ENCODE results near the gene TLCD4. TPM values are rescaled to one million over a fixed set of nuclear protein-coding genes. Genes with fewer than 3 reads are reported as not detected.
"Not testable (repeated sequence)": the region's sequence is repeated elsewhere in the genome, so short reads cannot be mapped to it uniquely, and the experiment has no call there.

Gene TLCD4
- total RNA-seq, 1 experiment from 2014 or later = not detected

DNA sequence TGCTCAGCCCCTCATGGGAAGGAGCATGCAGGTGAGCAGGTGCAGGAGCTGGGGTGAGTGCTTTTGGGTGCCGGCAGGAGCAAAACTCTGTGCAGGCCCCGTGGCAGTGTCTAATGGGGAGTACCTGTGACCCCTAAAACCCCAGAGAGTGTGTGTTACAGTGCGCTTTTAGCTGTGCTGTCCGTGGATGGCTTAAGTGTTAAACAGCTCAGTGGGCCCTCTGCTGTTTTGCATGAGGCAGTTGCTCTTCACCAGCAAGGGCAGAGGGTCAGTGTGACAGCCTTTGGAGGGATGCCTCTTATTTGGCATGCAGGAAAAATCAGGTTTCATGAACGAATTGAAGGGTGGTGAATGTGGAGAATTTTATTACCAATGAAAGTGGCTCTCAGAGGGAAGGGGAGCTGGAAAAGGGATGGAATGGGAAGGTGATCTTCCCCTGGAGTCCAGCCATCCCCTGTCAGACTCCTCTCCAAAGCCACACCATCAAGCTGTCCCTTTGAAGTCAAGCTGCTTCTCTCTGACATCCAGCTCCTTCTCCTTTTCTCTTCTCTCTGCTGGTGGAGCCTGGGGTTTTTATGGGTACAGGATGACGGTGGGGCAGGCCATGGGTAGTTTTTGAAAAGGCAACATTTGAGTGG, 27.4 kb upstream of the TLCD4 start:
- H3K27ac ChIP-seq (ENCODE audit: low read length) = no peak overlapping the region
- no peaks in the 10 kb centered on the region for H3K27me3 ChIP-seq (ENCODE audit: low read length)
- H3K4me1 ChIP-seq (ENCODE audit: low read length) = no peaks in the 10 kb centered on the region
- no peaks in the 10 kb centered on the region for H3K79me2 ChIP-seq (ENCODE audit: low read length)
- H4K20me1 ChIP-seq (ENCODE audit: insufficient read depth, low read depth, low read length) = 0 out of 2 replicates have a peak, but pooled peaks cover 1% of the 10 kb centered on the region
- H3K9me2 ChIP-seq (replicated peaks; ENCODE audit: insufficient read depth, low read length) = no peaks in the 10 kb centered on the region
- no peak overlapping the region for H3K9ac ChIP-seq (ENCODE audit: low read length)
- H3K4me2 ChIP-seq (ENCODE audit: low read depth, low read length, poor library complexity, severe bottlenecking) = no peak overlapping the region
- H3K4me3 ChIP-seq (ENCODE audit: low read length) = no peak overlapping the region
- H2AFZ ChIP-seq (ENCODE audit: low read length) = no peak overlapping the region
- DNase-seq = no peak
- no peaks in the 10 kb centered on the region for H3K36me3 ChIP-seq (ENCODE audit: insufficient read depth, low read length)
- H3K9me3 ChIP-seq (ENCODE audit: low read length) = no peaks in the 10 kb centered on the region

GRCh38 chr1:95091290-95091689, 25.9 kb upstream of the TLCD4 start:
- not testable (repeated sequence) for H2AFZ ChIP-seq (ENCODE audit: low read length); H3K27me3 ChIP-seq (ENCODE audit: low read length); H3K36me3 ChIP-seq (ENCODE audit: insufficient read depth, low read length); H3K4me1 ChIP-seq (ENCODE audit: low read length); H3K9me2 ChIP-seq (replicated peaks; ENCODE audit: insufficient read depth, low read length); H3K4me2 ChIP-seq (ENCODE audit: low read depth, low read length, poor library complexity, severe bottlenecking); H4K20me1 ChIP-seq (ENCODE audit: insufficient read depth, low read depth, low read length); H3K9me3 ChIP-seq (ENCODE audit: low read length); DNase-seq; H3K79me2 ChIP-seq (ENCODE audit: low read length); H3K9ac ChIP-seq (ENCODE audit: low read length); H3K27ac ChIP-seq (ENCODE audit: low read length); H3K4me3 ChIP-seq (ENCODE audit: low read length)

DNA sequence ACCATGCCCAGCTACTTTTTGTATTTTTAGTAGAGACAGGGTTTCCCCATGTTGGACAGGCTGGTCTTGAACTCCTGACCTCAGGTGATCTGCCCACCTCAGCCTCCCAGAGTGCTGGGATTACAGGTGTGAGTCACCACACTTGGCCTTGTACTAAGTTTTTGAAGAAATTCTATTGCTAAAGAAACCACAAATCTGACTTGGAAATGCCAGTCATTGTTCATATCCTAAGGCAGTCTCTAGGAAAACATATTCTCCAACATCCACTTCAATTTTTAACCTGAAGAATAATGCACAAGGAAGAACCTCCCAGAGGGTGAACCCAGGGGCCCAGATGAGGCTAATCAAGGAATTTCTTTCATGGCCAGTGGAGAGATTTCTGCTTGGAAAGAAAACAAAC, 24.3 kb upstream of the TLCD4 start:
- H3K36me3 ChIP-seq (ENCODE audit: insufficient read depth, low read length); H3K4me3 ChIP-seq (ENCODE audit: low read length); DNase-seq; H3K4me2 ChIP-seq (ENCODE audit: low read depth, low read length, poor library complexity, severe bottlenecking); H3K27ac ChIP-seq (ENCODE audit: low read length); H4K20me1 ChIP-seq (ENCODE audit: insufficient read depth, low read depth, low read length); H3K27me3 ChIP-seq (ENCODE audit: low read length); H3K9me2 ChIP-seq (replicated peaks; ENCODE audit: insufficient read depth, low read length); H3K9ac ChIP-seq (ENCODE audit: low read length); H3K4me1 ChIP-seq (ENCODE audit: low read length); H2AFZ ChIP-seq (ENCODE audit: low read length); H3K9me3 ChIP-seq (ENCODE audit: low read length); H3K79me2 ChIP-seq (ENCODE audit: low read length): not testable (repeated sequence)

DNA sequence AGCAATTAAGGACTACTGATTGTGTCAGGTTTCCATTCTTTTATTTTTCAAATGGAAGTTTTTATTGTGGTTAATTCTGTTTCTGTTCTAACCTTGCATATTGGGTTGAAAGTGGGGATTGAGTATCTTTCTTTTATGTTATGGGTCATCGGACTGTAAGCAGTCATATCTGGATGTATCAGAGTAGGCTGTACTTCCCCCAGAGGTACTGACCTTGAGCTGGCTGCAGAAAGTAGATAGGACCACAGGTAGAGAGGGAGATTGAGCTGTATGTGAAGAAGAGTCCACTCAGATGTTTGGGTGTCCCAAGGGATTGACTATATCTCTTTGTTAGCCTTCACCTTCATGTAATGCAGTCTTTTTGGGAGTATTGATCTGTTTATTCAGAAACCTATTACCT, 23.9 kb upstream of the TLCD4 start:
- no peak overlapping the region for H3K4me2 ChIP-seq (ENCODE audit: low read depth, low read length, poor library complexity, severe bottlenecking)
- no peak overlapping the region for H3K27ac ChIP-seq (ENCODE audit: low read length)
- no peak for DNase-seq
- 0 out of 2 replicates have a peak, but pooled peaks cover 4% of the 10 kb centered on the region for H4K20me1 ChIP-seq (ENCODE audit: insufficient read depth, low read depth, low read length)
- H3K4me3 ChIP-seq (ENCODE audit: low read length) = no peak overlapping the region
- no peaks in the 10 kb centered on the region for H3K36me3 ChIP-seq (ENCODE audit: insufficient read depth, low read length)
- no peaks in the 10 kb centered on the region for H3K9me2 ChIP-seq (replicated peaks; ENCODE audit: insufficient read depth, low read length)
- no peaks in the 10 kb centered on the region for H3K79me2 ChIP-seq (ENCODE audit: low read length)
- H3K4me1 ChIP-seq (ENCODE audit: low read length) = no peaks in the 10 kb centered on the region
- H2AFZ ChIP-seq (ENCODE audit: low read length) = no peak overlapping the region
- no peaks in the 10 kb centered on the region for H3K27me3 ChIP-seq (ENCODE audit: low read length)
- no peak overlapping the region for H3K9ac ChIP-seq (ENCODE audit: low read length)
- no peaks in the 10 kb centered on the region for H3K9me3 ChIP-seq (ENCODE audit: low read length)

GRCh38 chr1:95094923-95095322, 22.2 kb upstream of the TLCD4 start:
- Histone ChIP-seq H3K79me2 (ENCODE audit: low read length) (no peaks in the 10 kb centered on the region), H3K36me3 (ENCODE audit: insufficient read depth, low read length) (no peaks in the 10 kb centered on the region), H4K20me1 (ENCODE audit: insufficient read depth, low read depth, low read length) (0 out of 2 replicates have a peak, but pooled peaks cover 4% of the 10 kb centered on the region), H2AFZ (ENCODE audit: low read length) (no peak overlapping the region), H3K4me2 (ENCODE audit: low read depth, low read length, poor library complexity, severe bottlenecking) (no peak overlapping the region), H3K27ac (ENCODE audit: low read length) (no peak overlapping the region), H3K9me2 (replicated peaks; ENCODE audit: insufficient read depth, low read length) (no peaks in the 10 kb centered on the region), H3K9me3 (ENCODE audit: low read length) (no peaks in the 10 kb centered on the region), H3K4me1 (ENCODE audit: low read length) (no peaks in the 10 kb centered on the region), H3K27me3 (ENCODE audit: low read length) (no peaks in the 10 kb centered on the region), H3K9ac (ENCODE audit: low read length) (no peak overlapping the region), H3K4me3 (ENCODE audit: low read length) (no peak overlapping the region)
- DNase-seq = no peak

- Histone ChIP-seq H3K27ac (ENCODE audit: low read length) (no peak overlapping the region), H3K4me2 (ENCODE audit: low read depth, low read length, poor library complexity, severe bottlenecking) (no peak overlapping the region), H3K9me2 (replicated peaks; ENCODE audit: insufficient read depth, low read length) (no peaks in the 10 kb centered on the region), H3K27me3 (ENCODE audit: low read length) (no peaks in the 10 kb centered on the region), H3K36me3 (ENCODE audit: insufficient read depth, low read length) (no peaks in the 10 kb centered on the region), H2AFZ (ENCODE audit: low read length) (no peak overlapping the region), H4K20me1 (ENCODE audit: insufficient read depth, low read depth, low read length) (0 out of 2 replicates have a peak, but pooled peaks cover 4% of the 10 kb centered on the region), H3K4me1 (ENCODE audit: low read length) (no peaks in the 10 kb centered on the region), H3K4me3 (ENCODE audit: low read length) (no peak overlapping the region), H3K9ac (ENCODE audit: low read length) (no peak overlapping the region), H3K9me3 (ENCODE audit: low read length) (no peaks in the 10 kb centered on the region), H3K79me2 (ENCODE audit: low read length) (no peaks in the 10 kb centered on the region)
- DNase-seq = no peak
These were observed 21.3 kb upstream of the TLCD4 start for GRCh38 chr1:95095833-95096217.

DNA sequence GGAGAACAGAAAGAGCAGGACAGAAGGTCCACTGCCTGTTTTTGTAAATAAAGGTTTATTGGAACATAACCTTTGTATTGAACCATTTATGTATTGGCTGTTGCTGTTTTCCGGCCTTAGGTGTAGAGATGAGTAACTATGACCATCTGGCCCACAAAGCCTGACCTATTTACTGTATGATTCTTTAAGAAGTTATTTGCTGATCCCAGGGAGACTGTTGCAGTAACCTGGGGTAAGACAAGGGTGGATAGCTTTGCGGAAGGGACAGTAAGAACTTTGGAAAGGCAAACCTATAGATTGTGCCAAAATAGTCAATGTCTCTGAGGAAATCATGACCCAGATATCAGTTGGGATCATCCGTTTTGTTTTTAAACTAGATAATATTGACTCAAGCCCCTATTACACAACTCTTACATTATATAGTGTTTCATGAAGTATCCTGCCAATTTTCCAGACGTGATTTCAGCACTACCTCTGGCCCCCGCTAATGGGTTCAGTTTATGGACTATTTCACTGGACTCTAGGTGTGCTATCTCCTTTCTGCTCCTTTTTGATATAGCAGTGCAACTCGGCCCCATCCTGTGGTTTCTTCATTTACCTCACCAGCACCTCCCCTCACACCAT, 20.8 kb upstream of the TLCD4 start:
- no peak overlapping the region for H3K9ac ChIP-seq (ENCODE audit: low read length)

DNA sequence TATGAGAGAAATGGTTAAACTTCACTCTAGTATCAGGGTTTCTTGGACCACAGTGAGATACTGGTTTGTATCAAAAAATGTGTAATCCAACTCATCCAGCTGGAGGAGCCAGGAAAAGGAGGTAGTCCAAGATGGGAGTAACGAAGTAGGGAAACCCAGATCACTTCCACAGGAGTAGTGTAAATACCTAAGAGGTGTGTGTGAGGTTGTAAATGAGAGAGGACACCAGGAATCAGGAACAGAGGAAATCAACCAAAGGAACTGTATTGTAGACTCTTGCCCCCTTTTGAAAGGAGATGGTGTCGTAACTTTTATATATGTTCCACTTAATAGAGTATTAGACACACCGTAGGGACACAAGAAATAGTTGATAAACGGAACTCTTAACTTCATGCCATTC, 19.7 kb upstream of the TLCD4 start:
- no peak overlapping the region for H3K4me3 ChIP-seq (ENCODE audit: low read length)
- no peaks in the 10 kb centered on the region for H3K79me2 ChIP-seq (ENCODE audit: low read length)
- H3K9me3 ChIP-seq (ENCODE audit: low read length) = no peaks in the 10 kb centered on the region
- H3K9ac ChIP-seq (ENCODE audit: low read length) = no peak overlapping the region
- no peaks in the 10 kb centered on the region for H3K27me3 ChIP-seq (ENCODE audit: low read length)
- H3K27ac ChIP-seq (ENCODE audit: low read length) = no peak overlapping the region
- H2AFZ ChIP-seq (ENCODE audit: low read length) = no peak overlapping the region
- DNase-seq = no peak
- 0 out of 2 replicates have a peak, but pooled peaks cover 4% of the 10 kb centered on the region for H4K20me1 ChIP-seq (ENCODE audit: insufficient read depth, low read depth, low read length)
- no peaks in the 10 kb centered on the region for H3K4me1 ChIP-seq (ENCODE audit: low read length)
- no peak overlapping the region for H3K4me2 ChIP-seq (ENCODE audit: low read depth, low read length, poor library complexity, severe bottlenecking)
- no peaks in the 10 kb centered on the region for H3K9me2 ChIP-seq (replicated peaks; ENCODE audit: insufficient read depth, low read length)
- H3K36me3 ChIP-seq (ENCODE audit: insufficient read depth, low read length) = no peaks in the 10 kb centered on the region

More for the DNA sequence above, 20.8 kb upstream of the TLCD4 start:
- no peaks in the 10 kb centered on the region for H3K79me2 ChIP-seq (ENCODE audit: low read length)
- no peak for DNase-seq
- H2AFZ ChIP-seq (ENCODE audit: low read length) = no peak overlapping the region
- no peaks in the 10 kb centered on the region for H3K9me3 ChIP-seq (ENCODE audit: low read length)
- 0 out of 2 replicates have a peak, but pooled peaks cover 4% of the 10 kb centered on the region for H4K20me1 ChIP-seq (ENCODE audit: insufficient read depth, low read depth, low read length)
- H3K36me3 ChIP-seq (ENCODE audit: insufficient read depth, low read length) = no peaks in the 10 kb centered on the region
- H3K9me2 ChIP-seq (replicated peaks; ENCODE audit: insufficient read depth, low read length) = no peaks in the 10 kb centered on the region
- H3K4me2 ChIP-seq (ENCODE audit: low read depth, low read length, poor library complexity, severe bottlenecking) = no peak overlapping the region
- no peak overlapping the region for H3K4me3 ChIP-seq (ENCODE audit: low read length)
- H3K27me3 ChIP-seq (ENCODE audit: low read length) = no peaks in the 10 kb centered on the region
- H3K4me1 ChIP-seq (ENCODE audit: low read length) = no peaks in the 10 kb centered on the region
- no peak overlapping the region for H3K27ac ChIP-seq (ENCODE audit: low read length)
